ENCODE data around the gene TRAPPC11. TPM values are rescaled to one million over a fixed set of nuclear protein-coding genes. Genes with fewer than 3 reads are reported as not detected.
A peak's percentile ranks its signal among the peaks of the same experiment; 100 is the strongest.

Gene TRAPPC11
- total and polyA plus RNA-seq, 8 donors: 8.6 to 19.2 (median 16.0) TPM

DNA sequence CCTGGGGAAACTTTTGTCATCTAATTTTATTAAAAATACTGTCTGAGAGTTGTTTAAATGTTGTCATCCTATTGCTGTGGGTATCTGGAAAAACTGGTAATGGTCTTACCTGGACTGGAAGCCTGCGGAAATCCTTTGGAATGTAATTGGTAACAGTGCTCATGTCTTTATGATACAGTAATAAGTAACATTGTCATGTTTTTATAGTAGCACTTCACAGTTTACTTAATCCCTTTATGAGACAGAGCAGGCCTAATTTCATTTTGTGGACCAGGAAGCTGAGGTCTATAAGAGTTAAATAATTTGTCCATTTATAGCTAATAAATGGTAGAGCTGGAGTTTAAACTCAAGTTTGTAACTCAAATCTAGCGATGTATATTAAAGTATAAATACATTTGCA lies 88.3 kb downstream of the TRAPPC11 start:
- H3K4me3 ChIP-seq: no peak overlapping the region
- H3K4me1 ChIP-seq: peaks cover 0 to 7% (median 0%) of the 10 kb centered on the region in 3 donors
- H3K9me3 ChIP-seq: no peaks in the 10 kb centered on the region
- ATAC-seq (no peak), FAIRE-seq (no peak), DNase-seq (no peak)
- intact Hi-C loops (cut with DNase I): no loop called here
- H3K27ac ChIP-seq: peak overlapping the region in 1 of 4 donors; percentile 2
- 86 to 92% methylated on average over 2 of the region's 2 CpGs for WGBS, 2 donors
- TF ChIP-seq CTCF (IDR thresholded peaks at IDR 0.05): no peak
- no peaks in the 10 kb centered on the region for H3K27me3 ChIP-seq
- H3K36me3 ChIP-seq: no peaks in the 10 kb centered on the region

DNA sequence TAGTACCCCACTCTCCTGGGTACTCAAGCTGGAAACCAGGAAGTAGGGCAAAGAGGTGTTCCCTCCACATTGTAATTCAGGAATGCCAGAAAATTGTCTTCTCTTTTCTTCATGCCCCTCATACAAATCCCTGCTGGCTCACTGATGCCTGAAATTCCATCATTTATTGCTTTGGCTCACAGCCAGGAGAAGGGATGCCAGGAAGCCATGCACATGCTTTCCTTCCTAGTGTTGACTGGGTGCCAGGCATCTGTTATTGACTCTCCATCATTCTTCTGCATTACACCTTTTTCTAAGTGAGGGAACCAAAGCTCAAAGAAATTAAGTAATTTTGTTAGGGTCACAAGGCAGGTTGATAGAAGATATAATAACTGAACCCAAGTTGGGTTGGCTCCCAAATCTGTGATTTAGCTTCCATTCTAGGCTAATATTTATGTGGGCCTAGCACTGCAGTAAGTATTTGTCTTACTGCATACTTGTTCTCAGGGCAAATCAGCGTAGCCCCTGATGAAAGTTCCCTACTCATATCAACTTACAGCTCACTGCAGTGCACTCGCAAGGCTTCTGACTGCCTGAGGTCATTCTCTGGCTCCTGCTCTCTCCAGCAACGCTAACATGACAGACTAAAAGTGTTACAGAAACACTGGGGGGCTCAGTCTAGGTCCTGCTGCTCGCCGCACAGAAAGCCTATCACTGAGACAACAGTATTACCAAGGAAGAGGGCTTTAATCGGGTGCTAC lies 89.0 kb downstream of the TRAPPC11 start:
- Histone ChIP-seq H3K27me3 (no peaks in the 10 kb centered on the region), H3K36me3 (no peaks in the 10 kb centered on the region), H3K27ac (peak overlapping the region in 1 of 4 donors; percentile 34), H3K4me1 (peaks cover 0 to 7% (median 0%) of the 10 kb centered on the region in 3 donors), H3K9me3 (no peaks in the 10 kb centered on the region), H3K4me3 (no peak overlapping the region)
- ATAC-seq (peak; percentile 18 to 73 (median 61)), FAIRE-seq (no peak), DNase-seq (peak in 3 of 6 donors; percentile 35 to 57 (median 47))
- no peak for TF ChIP-seq CTCF (IDR thresholded peaks at IDR 0.05)
- 53 to 80% methylated on average over 6 of the region's 6 CpGs for WGBS, 2 donors
- intact Hi-C loops (cut with DNase I): no loop called here

GRCh38 chr4:183751106-183751505 lies 92.0 kb downstream of the TRAPPC11 start:
- no peak overlapping the region for H3K27ac ChIP-seq
- no peak overlapping the region for H3K4me3 ChIP-seq
- no peaks in the 10 kb centered on the region for H3K27me3 ChIP-seq
- ATAC-seq (no peak), FAIRE-seq (no peak), DNase-seq (no peak)
- intact Hi-C loops (cut with DNase I): no loop called here
- peaks cover 0 to 7% (median 0%) of the 10 kb centered on the region in 3 donors for H3K4me1 ChIP-seq
- H3K36me3 ChIP-seq: no peaks in the 10 kb centered on the region
- 85 to 91% methylated on average over 4 of the region's 4 CpGs for WGBS, 2 donors
- TF ChIP-seq CTCF (IDR thresholded peaks at IDR 0.05): no peak
- H3K9me3 ChIP-seq: no peaks in the 10 kb centered on the region

- FAIRE-seq (no peak), ATAC-seq (no peak), DNase-seq (no peak)
- Histone ChIP-seq H3K4me1 (no peaks in the 10 kb centered on the region), H3K27me3 (no peaks in the 10 kb centered on the region), H3K27ac (no peak overlapping the region), H3K36me3 (no peaks in the 10 kb centered on the region), H3K9me3 (no peaks in the 10 kb centered on the region), H3K4me3 (no peak overlapping the region)
- WGBS, 2 donors: 64 to 75% methylated on average over 2 of the region's 2 CpGs
- no peak for TF ChIP-seq CTCF (IDR thresholded peaks at IDR 0.05)
- intact Hi-C loops (cut with DNase I): no loop called here
These were observed 96.5 kb downstream of the TRAPPC11 start for GRCh38 chr4:183755596-183755995.

DNA sequence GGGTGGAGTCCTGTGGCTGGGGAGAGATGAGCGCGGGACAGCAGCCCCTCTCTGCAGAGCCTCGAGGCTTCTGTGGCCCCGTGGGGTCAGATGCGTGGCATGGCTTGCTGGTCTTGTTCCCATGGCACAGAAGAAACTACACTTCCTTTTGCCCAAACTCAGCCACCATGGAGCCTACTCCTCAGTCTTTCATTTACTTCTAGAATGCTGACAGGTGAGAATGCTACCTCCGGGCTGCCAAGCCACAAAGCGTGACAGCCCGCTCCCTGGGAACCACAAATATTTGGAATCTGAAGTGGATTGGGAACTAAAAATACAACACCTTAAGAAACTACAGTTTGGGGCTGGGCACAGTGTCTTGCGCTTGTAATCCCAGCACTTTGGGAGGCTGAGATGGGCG lies 98.0 kb downstream of the TRAPPC11 start:
- H3K27me3 ChIP-seq: no peaks in the 10 kb centered on the region
- no peaks in the 10 kb centered on the region for H3K36me3 ChIP-seq
- ATAC-seq: no peak
- WGBS, 2 donors: 85 to 90% methylated on average over 10 of the region's 10 CpGs
- H3K27ac ChIP-seq: no peak overlapping the region
- FAIRE-seq: no peak
- no peaks in the 10 kb centered on the region for H3K9me3 ChIP-seq
- no peak for DNase-seq
- no peaks in the 10 kb centered on the region for H3K4me1 ChIP-seq
- intact Hi-C loops (cut with DNase I): no loop called here
- no peak for TF ChIP-seq CTCF (IDR thresholded peaks at IDR 0.05)
- no peak overlapping the region for H3K4me3 ChIP-seq

Data from pancreas (tissue), 10 donors.